ENCODE data around the gene C6orf163.

- TF ChIP-seq ZNF350 (CRISPR knock-in tag; IDR thresholded peaks at IDR 0.05; ENCODE audit: borderline replicate concordance, low read depth) (no peak), YY1 (IDR thresholded peaks at IDR 0.05; ENCODE audit: insufficient read depth, insufficient replicate concordance, low read depth, low read length) (no peak), ZNF674 (CRISPR knock-in tag; IDR thresholded peaks at IDR 0.05; ENCODE audit: low read depth) (no peak), CHCHD3 (CRISPR knock-in tag; IDR thresholded peaks at IDR 0.05) (no peak), ISL2 (CRISPR knock-in tag; IDR thresholded peaks at IDR 0.05) (no peak), NKX3-1 (CRISPR knock-in tag; IDR thresholded peaks at IDR 0.05) (no peak)
- TF ChIP-seq, protein P1, sequence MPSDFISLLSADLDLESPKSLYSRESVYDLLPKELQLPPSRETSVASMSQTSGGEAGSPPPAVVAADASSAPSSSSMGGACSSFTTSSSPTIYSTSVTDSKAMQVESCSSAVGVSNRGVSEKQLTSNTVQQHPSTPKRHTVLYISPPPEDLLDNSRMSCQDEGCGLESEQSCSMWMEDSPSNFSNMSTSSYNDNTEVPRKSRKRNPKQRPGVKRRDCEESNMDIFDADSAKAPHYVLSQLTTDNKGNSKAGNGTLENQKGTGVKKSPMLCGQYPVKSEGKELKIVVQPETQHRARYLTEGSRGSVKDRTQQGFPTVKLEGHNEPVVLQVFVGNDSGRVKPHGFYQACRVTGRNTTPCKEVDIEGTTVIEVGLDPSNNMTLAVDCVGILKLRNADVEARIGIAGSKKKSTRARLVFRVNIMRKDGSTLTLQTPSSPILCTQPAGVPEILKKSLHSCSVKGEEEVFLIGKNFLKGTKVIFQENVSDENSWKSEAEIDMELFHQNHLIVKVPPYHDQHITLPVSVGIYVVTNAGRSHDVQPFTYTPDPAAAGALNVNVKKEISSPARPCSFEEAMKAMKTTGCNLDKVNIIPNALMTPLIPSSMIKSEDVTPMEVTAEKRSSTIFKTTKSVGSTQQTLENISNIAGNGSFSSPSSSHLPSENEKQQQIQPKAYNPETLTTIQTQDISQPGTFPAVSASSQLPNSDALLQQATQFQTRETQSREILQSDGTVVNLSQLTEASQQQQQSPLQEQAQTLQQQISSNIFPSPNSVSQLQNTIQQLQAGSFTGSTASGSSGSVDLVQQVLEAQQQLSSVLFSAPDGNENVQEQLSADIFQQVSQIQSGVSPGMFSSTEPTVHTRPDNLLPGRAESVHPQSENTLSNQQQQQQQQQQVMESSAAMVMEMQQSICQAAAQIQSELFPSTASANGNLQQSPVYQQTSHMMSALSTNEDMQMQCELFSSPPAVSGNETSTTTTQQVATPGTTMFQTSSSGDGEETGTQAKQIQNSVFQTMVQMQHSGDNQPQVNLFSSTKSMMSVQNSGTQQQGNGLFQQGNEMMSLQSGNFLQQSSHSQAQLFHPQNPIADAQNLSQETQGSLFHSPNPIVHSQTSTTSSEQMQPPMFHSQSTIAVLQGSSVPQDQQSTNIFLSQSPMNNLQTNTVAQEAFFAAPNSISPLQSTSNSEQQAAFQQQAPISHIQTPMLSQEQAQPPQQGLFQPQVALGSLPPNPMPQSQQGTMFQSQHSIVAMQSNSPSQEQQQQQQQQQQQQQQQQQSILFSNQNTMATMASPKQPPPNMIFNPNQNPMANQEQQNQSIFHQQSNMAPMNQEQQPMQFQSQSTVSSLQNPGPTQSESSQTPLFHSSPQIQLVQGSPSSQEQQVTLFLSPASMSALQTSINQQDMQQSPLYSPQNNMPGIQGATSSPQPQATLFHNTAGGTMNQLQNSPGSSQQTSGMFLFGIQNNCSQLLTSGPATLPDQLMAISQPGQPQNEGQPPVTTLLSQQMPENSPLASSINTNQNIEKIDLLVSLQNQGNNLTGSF (CRISPR knock-in tag; IDR thresholded peaks at IDR 0.05): no peak
- TF ChIP-seq, protein P2, sequence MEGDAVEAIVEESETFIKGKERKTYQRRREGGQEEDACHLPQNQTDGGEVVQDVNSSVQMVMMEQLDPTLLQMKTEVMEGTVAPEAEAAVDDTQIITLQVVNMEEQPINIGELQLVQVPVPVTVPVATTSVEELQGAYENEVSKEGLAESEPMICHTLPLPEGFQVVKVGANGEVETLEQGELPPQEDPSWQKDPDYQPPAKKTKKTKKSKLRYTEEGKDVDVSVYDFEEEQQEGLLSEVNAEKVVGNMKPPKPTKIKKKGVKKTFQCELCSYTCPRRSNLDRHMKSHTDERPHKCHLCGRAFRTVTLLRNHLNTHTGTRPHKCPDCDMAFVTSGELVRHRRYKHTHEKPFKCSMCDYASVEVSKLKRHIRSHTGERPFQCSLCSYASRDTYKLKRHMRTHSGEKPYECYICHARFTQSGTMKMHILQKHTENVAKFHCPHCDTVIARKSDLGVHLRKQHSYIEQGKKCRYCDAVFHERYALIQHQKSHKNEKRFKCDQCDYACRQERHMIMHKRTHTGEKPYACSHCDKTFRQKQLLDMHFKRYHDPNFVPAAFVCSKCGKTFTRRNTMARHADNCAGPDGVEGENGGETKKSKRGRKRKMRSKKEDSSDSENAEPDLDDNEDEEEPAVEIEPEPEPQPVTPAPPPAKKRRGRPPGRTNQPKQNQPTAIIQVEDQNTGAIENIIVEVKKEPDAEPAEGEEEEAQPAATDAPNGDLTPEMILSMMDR (CRISPR knock-in tag; IDR thresholded peaks at IDR 0.05): no peak
- TF ChIP-seq, protein P3, sequence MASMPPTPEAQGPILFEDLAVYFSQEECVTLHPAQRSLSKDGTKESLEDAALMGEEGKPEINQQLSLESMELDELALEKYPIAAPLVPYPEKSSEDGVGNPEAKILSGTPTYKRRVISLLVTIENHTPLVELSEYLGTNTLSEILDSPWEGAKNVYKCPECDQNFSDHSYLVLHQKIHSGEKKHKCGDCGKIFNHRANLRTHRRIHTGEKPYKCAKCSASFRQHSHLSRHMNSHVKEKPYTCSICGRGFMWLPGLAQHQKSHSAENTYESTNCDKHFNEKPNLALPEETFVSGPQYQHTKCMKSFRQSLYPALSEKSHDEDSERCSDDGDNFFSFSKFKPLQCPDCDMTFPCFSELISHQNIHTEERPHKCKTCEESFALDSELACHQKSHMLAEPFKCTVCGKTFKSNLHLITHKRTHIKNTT (CRISPR knock-in tag; IDR thresholded peaks at IDR 0.05): no peak
Measured at GRCh38 chr6:87333033-87333432, 11.6 kb upstream of the C6orf163 start.
